LNCAP (cell line): ENCODE measurements around the gene TLK2.

Experiments used
- TF ChIP-seq, protein P1 (sequence below): fragments of 450-650 bp; IDR thresholded peaks from 2 replicates; pipeline ENCODE4 v1.5.1; 2017; ENCODE audit warnings: mild to moderate bottlenecking

The TLK2 gene

DNA sequence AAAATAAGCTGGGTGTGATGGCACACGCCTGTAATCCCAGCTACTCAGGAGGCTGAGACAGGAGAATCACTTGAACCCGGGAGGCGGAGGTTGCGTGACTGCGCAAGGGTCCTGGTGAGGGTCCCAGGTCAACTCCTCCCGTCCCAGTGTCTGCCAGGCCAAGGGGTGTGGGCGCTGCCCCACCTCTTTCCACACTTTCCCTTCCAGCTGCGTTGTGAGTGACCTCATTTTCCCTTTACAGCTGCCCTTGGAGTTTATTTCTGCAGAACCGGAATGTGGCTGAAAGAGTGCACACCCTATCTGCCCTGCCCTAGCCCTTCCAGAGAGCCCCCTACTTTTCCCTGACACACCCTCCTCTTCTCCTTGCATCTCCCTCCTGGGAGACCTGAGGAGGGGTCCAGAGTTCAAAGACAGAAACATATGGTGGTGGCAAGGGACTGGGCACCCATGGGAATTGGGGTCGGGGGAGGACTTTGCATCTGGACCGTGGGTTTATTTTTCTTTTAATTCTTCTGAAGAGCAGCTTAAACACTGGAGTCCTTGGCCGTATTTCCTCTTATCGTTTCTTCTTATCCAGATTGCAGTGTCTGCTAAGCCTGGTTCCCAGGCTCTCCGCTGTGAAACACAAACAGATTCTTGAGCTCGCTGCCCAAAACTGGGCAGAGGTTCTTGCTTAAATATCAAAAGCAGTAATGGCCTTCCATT, 169.8 kb downstream of the TLK2 start:
- TF ChIP-seq, protein P1, sequence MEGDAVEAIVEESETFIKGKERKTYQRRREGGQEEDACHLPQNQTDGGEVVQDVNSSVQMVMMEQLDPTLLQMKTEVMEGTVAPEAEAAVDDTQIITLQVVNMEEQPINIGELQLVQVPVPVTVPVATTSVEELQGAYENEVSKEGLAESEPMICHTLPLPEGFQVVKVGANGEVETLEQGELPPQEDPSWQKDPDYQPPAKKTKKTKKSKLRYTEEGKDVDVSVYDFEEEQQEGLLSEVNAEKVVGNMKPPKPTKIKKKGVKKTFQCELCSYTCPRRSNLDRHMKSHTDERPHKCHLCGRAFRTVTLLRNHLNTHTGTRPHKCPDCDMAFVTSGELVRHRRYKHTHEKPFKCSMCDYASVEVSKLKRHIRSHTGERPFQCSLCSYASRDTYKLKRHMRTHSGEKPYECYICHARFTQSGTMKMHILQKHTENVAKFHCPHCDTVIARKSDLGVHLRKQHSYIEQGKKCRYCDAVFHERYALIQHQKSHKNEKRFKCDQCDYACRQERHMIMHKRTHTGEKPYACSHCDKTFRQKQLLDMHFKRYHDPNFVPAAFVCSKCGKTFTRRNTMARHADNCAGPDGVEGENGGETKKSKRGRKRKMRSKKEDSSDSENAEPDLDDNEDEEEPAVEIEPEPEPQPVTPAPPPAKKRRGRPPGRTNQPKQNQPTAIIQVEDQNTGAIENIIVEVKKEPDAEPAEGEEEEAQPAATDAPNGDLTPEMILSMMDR, result no peak

DNA sequence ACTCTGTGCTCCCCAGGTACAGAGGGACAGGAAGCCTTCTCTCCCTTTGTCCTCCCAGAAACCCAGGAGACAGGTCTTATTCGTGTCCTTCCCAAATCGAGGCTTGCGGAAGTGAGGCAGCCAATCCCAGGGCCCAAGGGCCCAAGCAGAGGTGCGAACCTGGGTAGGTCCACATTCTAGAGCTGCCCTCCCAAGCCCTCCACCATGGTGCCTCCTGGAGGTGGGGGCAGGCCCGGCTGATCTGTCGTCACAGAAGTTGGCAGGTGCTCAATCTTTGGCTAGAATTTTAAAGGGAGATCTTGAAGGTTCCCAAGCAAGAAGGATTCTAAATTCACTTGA, 170.3 kb downstream of the TLK2 start:
- TF ChIP-seq, protein P1, result no peak

DNA sequence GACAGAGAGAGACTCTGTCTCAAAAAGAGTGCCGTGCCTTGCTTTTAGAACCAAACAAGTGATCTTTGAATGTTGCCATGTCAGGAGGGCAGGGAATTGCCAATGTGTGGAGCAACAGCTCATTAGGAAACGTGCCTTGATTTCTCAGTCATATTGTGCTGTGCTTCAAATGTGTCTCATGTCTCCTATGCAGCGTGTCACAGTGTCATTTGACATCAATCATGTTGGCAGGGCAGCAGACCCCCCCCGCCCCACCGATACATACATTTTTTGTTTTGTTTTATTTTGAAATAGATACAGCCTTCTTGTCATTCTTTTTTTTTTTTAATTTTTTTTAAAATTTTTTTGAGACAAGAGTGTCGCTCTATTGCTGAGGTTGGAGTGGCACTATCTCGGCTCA, 170.9 kb downstream of the TLK2 start:
- TF ChIP-seq, protein P1, result no peak

DNA sequence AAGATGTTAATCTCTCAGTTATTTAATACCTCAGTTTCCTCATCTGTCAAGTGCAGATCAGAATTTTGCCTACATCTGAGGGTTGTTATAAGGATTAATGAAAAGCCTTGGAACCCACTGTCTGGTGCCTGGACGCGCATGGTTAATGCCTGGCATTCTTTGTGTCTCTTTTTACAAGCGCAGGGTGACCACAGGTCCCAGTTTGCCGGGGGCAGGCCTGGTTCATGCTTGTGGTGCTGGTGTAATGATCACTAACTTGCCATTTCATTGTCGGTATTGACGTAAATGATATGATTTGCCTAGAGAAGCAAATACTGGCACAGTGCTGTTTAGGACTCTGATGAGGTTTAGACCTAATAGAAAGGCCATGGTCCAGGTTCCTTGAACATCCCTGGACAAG, 172.0 kb downstream of the TLK2 start:
- TF ChIP-seq, protein P1, result no peak

DNA sequence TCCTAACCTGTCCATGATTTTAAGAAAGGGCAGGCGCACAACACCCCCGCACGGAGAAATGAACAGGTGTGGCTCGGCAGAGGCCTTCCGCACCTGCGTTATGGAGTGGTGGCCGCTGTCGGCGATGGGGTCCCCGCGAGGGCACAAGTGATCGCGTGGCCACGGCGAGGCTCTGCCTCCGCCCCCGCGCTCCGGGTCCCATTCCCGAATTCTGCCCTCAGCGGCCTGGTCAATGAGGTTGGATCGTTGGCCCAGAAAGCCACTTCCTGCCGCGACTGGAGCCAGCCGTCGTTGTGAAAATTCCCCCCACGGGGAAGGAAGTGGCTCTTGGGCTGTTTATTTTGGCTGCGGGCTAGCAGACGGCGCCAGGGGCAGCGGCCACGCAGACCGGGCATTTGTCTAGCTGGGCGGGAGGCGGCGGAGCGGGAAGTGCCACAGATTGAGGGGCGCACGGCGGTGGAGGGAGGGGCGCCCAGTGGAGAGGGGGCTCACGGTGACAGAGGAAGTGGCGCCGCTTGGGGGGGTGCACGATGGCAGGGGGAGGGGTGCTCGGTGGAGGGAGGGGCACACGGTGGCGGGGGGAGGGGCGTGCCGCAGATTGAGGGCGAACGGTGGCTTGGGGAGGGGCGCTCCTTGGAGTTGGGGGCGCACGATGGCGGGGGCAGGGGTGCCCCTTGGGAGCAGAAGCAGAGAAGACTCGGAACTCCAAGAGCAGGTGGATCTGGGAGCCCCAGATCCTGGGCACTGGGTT, 173.8 kb downstream of the TLK2 start:
- TF ChIP-seq, protein P1, result no peak

DNA sequence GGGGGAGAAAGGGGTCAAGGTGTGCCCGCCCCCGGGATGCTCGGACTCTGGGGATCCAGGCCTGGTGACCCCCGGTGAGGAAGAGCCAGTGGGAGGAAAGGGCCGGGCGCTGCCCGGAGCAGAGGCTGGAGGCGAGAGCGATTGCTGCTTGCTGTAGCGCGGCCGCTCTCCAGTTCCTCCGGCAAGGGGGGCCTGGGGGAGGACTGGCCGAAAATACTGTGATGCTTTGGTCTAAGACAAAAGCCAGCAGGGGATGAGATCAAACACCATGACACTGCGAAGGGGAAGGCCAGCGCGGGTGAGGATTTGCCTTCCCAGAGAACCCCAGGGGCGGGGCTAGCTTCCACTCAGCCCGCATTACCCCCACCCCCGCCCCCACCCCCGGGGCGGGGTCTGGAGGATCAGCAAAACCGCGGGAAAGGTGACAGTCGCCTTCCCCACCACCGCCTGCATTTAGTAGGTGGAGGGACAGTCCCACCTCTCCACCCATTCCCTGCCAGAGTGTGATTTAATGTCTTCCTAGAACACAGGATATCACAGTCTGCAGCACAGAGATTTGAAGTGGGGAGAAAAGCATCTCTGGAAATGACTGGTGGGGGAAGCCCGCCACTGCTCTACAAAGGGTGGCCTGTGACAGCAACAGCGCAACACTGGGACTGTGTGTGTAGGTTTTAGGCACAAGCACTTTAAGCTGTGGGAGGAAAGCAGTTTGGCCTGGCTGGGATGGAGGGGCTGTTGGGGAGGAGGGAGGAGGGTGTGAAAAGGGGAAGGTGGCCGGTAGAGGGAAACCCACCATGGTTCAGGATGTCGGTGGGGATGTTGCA, 174.6 kb downstream of the TLK2 start:
- TF ChIP-seq, protein P1, result no peak

DNA sequence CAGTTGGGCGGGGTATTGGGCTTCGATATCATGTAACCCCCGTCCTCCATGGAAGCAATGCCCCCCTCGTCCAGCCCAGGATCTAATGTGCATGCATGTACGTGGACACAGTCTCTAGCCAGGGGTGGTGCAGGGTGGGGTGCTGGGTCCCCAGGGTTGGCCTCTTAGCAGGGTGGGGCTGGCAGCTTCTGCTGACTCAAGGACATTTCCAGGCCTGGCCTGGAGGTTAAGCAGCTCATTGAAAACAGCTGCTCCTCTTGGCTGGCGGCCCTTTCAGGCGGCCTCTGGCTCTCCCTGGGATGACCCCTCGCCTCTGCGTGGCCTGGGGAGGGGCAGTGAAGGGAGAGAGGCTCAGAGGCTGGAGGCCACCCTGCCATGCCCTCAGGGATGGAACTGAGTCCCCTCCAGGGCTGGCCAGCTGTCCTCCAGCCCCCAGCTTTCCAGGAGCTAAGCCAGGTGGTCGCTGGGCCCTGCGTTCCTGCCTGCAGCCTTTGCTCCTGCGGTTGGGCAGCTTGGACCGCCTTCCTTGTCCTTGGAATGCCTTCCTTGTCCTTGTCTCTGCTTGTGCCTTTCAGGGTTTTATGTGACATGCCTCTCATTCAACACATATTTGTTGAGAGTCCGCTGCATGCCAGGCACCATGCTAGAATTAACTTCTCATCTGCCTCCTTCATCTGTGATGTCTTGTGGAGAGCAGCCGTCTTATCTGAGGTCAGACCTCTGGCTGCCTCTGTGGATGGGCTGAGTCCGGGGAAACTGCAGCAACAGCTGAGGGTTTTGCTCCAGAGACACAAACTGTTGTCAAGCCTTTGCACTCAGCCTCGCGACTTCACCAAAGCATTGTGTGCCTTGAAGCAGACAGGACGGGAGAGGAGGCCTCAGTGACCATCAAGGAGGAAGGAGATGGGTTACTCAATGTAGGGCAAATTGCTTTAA, 175.5 kb downstream of the TLK2 start:
- TF ChIP-seq, protein P1, result no peak
